HCT116 (cell line): ENCODE measurements around the gene LRRIQ1. TPM values are rescaled to one million over a fixed set of nuclear protein-coding genes. Genes with fewer than 3 reads are reported as not detected.

Experiments
- ATAC-seq: fragments of 200-7000 bp; cut with Tn5 transposase; 2 replicates; pipeline ENCODE4 v1.9.1; 2020; ENCODE audit warnings: mild to moderate bottlenecking, moderate library complexity
- BruUV-seq: library from RNA; stranded (reverse); fragments of 400-500 nt; replicated peaks from 2 replicates; lab custom pipeline; 2021; lab: Mats Ljungman, UMichigan
- CTCF ChIA-PET: fragments of 300-600 bp; sonication (Branson Sonifier 250); formaldehyde crosslinking; loops from one replicate; lab custom pipeline; 2021; ENCODE audit warnings: antibody characterized with exemption; lab: Charles Lee
- POLR2A ChIA-PET: fragments of 300-600, 350-600 bp; sonication (Branson Sonifier 250); formaldehyde crosslinking; loops from one replicate; lab custom pipeline; 2021; ENCODE audit warnings: antibody characterized with exemption; lab: Charles Lee
- RAD21 ChIA-PET, 2 experiments: fragments of 300-600 bp; sonication (Branson Sonifier 250); formaldehyde crosslinking; loops; one replicate each; lab custom pipeline; 2023; ENCODE audit warnings: low total read pairs in 2 of 2; ENCODE audit not compliant: uncharacterized antibody in 2 of 2, unreplicated experiment in 2 of 2, low non-redundant PET in 1 of 2; lab: Charles Lee
- DNase-seq: peaks from one replicate; pipeline ENCODE4 v3.0.0-alpha.2; 2010; ENCODE audit warnings: low read depth, low spot score
- H2AFZ ChIP-seq: fragments of 200-600 bp; shearing (Covaris generic), sonication (generic); 2 replicates; pipeline ENCODE4 v1.6.1; 2017; ENCODE audit warnings: low read depth, mixed run types, mixed read lengths, antibody characterized with exemption, low read length; ENCODE audit not compliant: poor library complexity, severe bottlenecking
- H3K27ac ChIP-seq: 2 replicates; pipeline ENCODE4 v1.5.1; 2012; ENCODE audit warnings: low read depth, low read length
- H3K27me3 ChIP-seq: fragments of 200-600 bp; sonication (generic); 2 replicates; pipeline ENCODE4 v1.6.1; 2016; ENCODE audit warnings: mixed run types, low read length, mixed read lengths; ENCODE audit not compliant: insufficient read depth
- H3K36me3 ChIP-seq, 2 experiments: fragments of 200-500 bp in 1 of 2; fragments of 200-600 bp in 1 of 2; sonication (Bioruptor generic) in 1 of 2; sonication (generic) in 1 of 2; 2 replicates each; pipeline versions ENCODE4 v1.5.1 to v1.6.1; 2014 to 2016; ENCODE audit warnings: low read length in 2 of 2, inconsistent platforms in 1 of 2, mixed read lengths in 1 of 2, mixed run types in 1 of 2; ENCODE audit not compliant: insufficient read depth in 2 of 2, control insufficient read depth in 1 of 2
- H3K4me1 ChIP-seq, 2 experiments: fragments of 200-600 bp in 1 of 2; sonication (generic) in 1 of 2; 2 replicates each; pipeline versions ENCODE4 v1.5.1 to v1.6.1; 2012 to 2017; ENCODE audit warnings: low read length in 2 of 2, inconsistent platforms in 1 of 2, mild to moderate bottlenecking in 1 of 2, mixed read lengths in 1 of 2, mixed run types in 1 of 2, moderate library complexity in 1 of 2; ENCODE audit not compliant: insufficient read depth in 2 of 2, control insufficient read depth in 1 of 2
- H3K4me2 ChIP-seq: fragments of 200-600 bp; sonication (generic); 2 replicates; pipeline ENCODE4 v1.6.1; 2017; ENCODE audit warnings: mixed run types, low read length, mixed read lengths
- H3K4me3 ChIP-seq, 2 experiments: fragments of 200-600 bp in 1 of 2; sonication (generic) in 1 of 2; replicated peaks in 1 of 2; 2 replicates each; pipeline ENCODE4 v1.5.1; 2011 to 2016; ENCODE audit warnings: low read length in 2 of 2, control low read depth in 1 of 2, low read depth in 1 of 2, mild to moderate bottlenecking in 1 of 2, mixed read lengths in 1 of 2, mixed run types in 1 of 2
- H3K79me2 ChIP-seq: fragments of 200-600 bp; sonication (generic); 2 replicates; pipeline ENCODE4 v1.6.1; 2017; ENCODE audit warnings: mild to moderate bottlenecking, mixed run types, low read length, moderate library complexity, mixed read lengths; ENCODE audit not compliant: insufficient read depth
- H3K9ac ChIP-seq: fragments of 200-600 bp; sonication (generic); 2 replicates; pipeline ENCODE4 v1.6.1; 2016; ENCODE audit warnings: low read length, mixed read lengths
- H3K9me2 ChIP-seq: fragments of 200-600 bp; sonication (generic), shearing (Covaris generic); 2 replicates; pipeline ENCODE4 v1.6.1; 2017; ENCODE audit warnings: mixed run types, mild to moderate bottlenecking, moderate library complexity; ENCODE audit not compliant: insufficient read depth
- H3K9me3 ChIP-seq, 2 experiments: fragments of 200-500 bp in 1 of 2; fragments of 200-600 bp in 1 of 2; sonication (Bioruptor generic) in 1 of 2; sonication (generic) in 1 of 2; 2 replicates each; pipeline ENCODE4 v1.6.1; 2014 to 2017; ENCODE audit warnings: low read length in 2 of 2, mixed read lengths in 2 of 2, inconsistent platforms in 1 of 2, low read depth in 1 of 2, mild to moderate bottlenecking in 1 of 2, mixed run types in 1 of 2, moderate library complexity in 1 of 2; ENCODE audit not compliant: control insufficient read depth in 1 of 2, insufficient read depth in 1 of 2
- H4K20me1 ChIP-seq: fragments of 200-600 bp; sonication (generic), shearing (Covaris generic); 2 replicates; pipeline ENCODE4 v1.6.1; 2017; ENCODE audit warnings: mixed run types, mild to moderate bottlenecking, moderate library complexity; ENCODE audit not compliant: insufficient read depth
- ATF3 ChIP-seq: IDR thresholded peaks from 2 replicates; pipeline ENCODE4 v1.6.1; 2012
- CEBPB ChIP-seq: IDR thresholded peaks from 2 replicates; pipeline ENCODE4 v1.6.1; 2012; ENCODE audit warnings: low read depth
- ELF1 ChIP-seq: IDR thresholded peaks from 2 replicates; pipeline ENCODE4 v1.6.1; 2012; ENCODE audit warnings: low read depth, borderline replicate concordance
- EZH2 ChIP-seq: fragments of 200-600 bp; sonication (generic); IDR thresholded peaks from 2 replicates; pipeline ENCODE4 v1.6.1; 2017; ENCODE audit warnings: antibody characterized with exemption, mixed run types
- EZH2phosphoT487 ChIP-seq: fragments of 200-600 bp; IDR thresholded peaks from 2 replicates; pipeline ENCODE4 v1.6.1; 2018; ENCODE audit warnings: antibody characterized with exemption, borderline replicate concordance
- FOSL1 ChIP-seq: IDR thresholded peaks from 2 replicates; pipeline ENCODE4 v1.6.1; 2012; ENCODE audit warnings: low read depth
- JUND ChIP-seq: IDR thresholded peaks from 2 replicates; pipeline ENCODE4 v1.6.1; 2012
- POLR2A ChIP-seq: IDR thresholded peaks from 2 replicates; pipeline ENCODE4 v1.7.0; 2011; ENCODE audit warnings: borderline replicate concordance; ENCODE audit not compliant: insufficient read depth, insufficient read length; ENCODE audit errors: extremely low read depth
- POLR2AphosphoS5 ChIP-seq: IDR thresholded peaks from 2 replicates; pipeline ENCODE4 v1.6.1; 2011; ENCODE audit warnings: mild to moderate bottlenecking, low read depth, low read length, moderate library complexity
- SIN3A ChIP-seq: IDR thresholded peaks from 2 replicates; pipeline ENCODE4 v1.6.1; 2012; ENCODE audit warnings: low read depth
- SP1 ChIP-seq: IDR thresholded peaks from 2 replicates; pipeline ENCODE4 v1.6.1; 2012; ENCODE audit warnings: low read depth
- SRF ChIP-seq: IDR thresholded peaks from 2 replicates; pipeline ENCODE4 v1.6.1; 2012; ENCODE audit warnings: low read depth
- TCF7L2 ChIP-seq: IDR thresholded peaks from 2 replicates; pipeline ENCODE4 v1.7.0; 2011; ENCODE audit warnings: borderline replicate concordance, inconsistent platforms; ENCODE audit not compliant: insufficient read depth, insufficient read length; ENCODE audit errors: extremely low read depth
- YY1 ChIP-seq: IDR thresholded peaks from 2 replicates; pipeline ENCODE4 v1.6.1; 2011; ENCODE audit warnings: low read length, low read depth, moderate library complexity, mild to moderate bottlenecking; ENCODE audit not compliant: insufficient replicate concordance; ENCODE audit errors: extremely low read depth
- ZBTB33 ChIP-seq: IDR thresholded peaks from 2 replicates; pipeline ENCODE4 v1.6.1; 2011; ENCODE audit warnings: mild to moderate bottlenecking, low read length, moderate library complexity; ENCODE audit not compliant: insufficient replicate concordance; ENCODE audit errors: extremely low read depth
- ZFX ChIP-seq: fragments of 450-650 bp; IDR thresholded peaks from 2 replicates; pipeline ENCODE4 v1.6.1; 2017
- intact Hi-C: fragments of 100-400 bp; cut with micrococcal nuclease; formaldehyde crosslinking; loops from 2 replicates; pipeline ENCODE4 v1.10.0; 2022
- total RNA-seq: library from RNA; stranded (reverse); gene quantifications from one replicate; pipeline ENCODE4 v1.2.1, GENCODE V29; 2021; ENCODE audit not compliant: unreplicated experiment

The LRRIQ1 gene
- total RNA-seq, 1 experiment from 2014 or later, result 0.89 TPM

- no peak for TF ChIP-seq ZBTB33
- TF ChIP-seq ATF3, result no peak
- no peak for TF ChIP-seq POLR2AphosphoS5
- no peak for TF ChIP-seq SRF
- TF ChIP-seq SIN3A, result no peak
- TF ChIP-seq POLR2A, result no peak
- TF ChIP-seq TCF7L2, result no peak
These were observed 243.5 kb downstream of the LRRIQ1 start (continued) for GRCh38 chr12:85279449-85280164.

GRCh38 chr12:85280165-85280983 lies 244.2 kb downstream of the LRRIQ1 start, which contains the start of gene ALX1:
Gene ALX1 (plus strand): TSS chr12:85280220. CDS start chr12:85280262, 42 bp downstream.
- ATAC-seq (no peak), DNase-seq (no peak)

More at GRCh38 chr12:85280165-85280983, 244.2 kb downstream of the LRRIQ1 start, which contains the start of gene ALX1:
- intact Hi-C loops, result no loop called here
- TF ChIP-seq EZH2phosphoT487 (no peak), CEBPB (no peak), SP1 (no peak), JUND (no peak), FOSL1 (no peak), POLR2A (no peak), EZH2 (no peak), POLR2AphosphoS5 (no peak), YY1 (no peak), TCF7L2 (no peak), ATF3 (no peak), ZFX (no peak), ELF1 (no peak)
- TF ChIP-seq, all 23 proteins: peak for 0
- no peaks in the 10 kb centered on the region for H3K4me1 ChIP-seq
- BruUV-seq, result no TSS peak
- H3K4me3 ChIP-seq, result no peak within 1 kb of the TSS
- no peaks in the 10 kb centered on the region for H3K79me2 ChIP-seq
- H3K27me3 ChIP-seq, result no peaks in the 10 kb centered on the region
- H3K9ac ChIP-seq, result no peak within 1 kb of the TSS
- H3K9me2 ChIP-seq, result no peaks in the 10 kb centered on the region
- H3K4me2 ChIP-seq, result no peak within 1 kb of the TSS
- no peaks in the 10 kb centered on the region for H4K20me1 ChIP-seq
- H3K27ac ChIP-seq, result no peak within 1 kb of the TSS
- H2AFZ ChIP-seq, result no peak within 1 kb of the TSS
- ChIA-PET CTCF (no interaction called here), POLR2A (no interaction called here), RAD21 (no interaction called here)
- H3K36me3 ChIP-seq, result no peaks in the 10 kb centered on the region
- no peaks in the 10 kb centered on the region for H3K9me3 ChIP-seq
